ENCODE measurements around the gene CD8A. TPM values are rescaled to one million over a fixed set of nuclear protein-coding genes. Genes with fewer than 3 reads are reported as not detected.

The CD8A gene
- total RNA-seq, 1 experiment from 2014 or later, result not detected

DNA sequence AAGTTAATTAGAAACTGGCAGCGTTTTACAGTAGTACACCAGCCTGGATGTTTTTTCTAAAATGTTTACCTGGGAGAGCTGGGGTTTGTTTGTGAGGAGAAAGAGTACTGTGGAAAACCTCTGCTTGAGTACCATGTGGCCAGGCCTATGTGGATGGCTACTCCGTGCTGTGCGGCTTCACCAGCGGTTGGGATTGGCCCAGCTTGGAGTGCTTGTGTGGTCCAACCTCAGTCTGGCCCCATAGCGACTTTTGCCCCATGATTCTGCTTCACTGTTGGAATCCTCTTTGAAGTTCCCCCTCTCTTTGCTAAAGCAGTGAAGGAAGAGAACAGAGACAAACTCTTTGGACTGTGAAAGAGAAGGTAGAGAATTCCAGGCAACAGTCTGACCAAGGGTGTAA lies 15.9 kb downstream of the CD8A start:
- no peaks in the 10 kb centered on the region for H3K27me3 Mint-ChIP-seq (ENCODE audit: insufficient read depth, unreplicated experiment)
- H3K36me3 Mint-ChIP-seq (ENCODE audit: insufficient read depth, unreplicated experiment), result peaks cover 70% of the 10 kb centered on the region
- TF ChIP-seq, protein P1, sequence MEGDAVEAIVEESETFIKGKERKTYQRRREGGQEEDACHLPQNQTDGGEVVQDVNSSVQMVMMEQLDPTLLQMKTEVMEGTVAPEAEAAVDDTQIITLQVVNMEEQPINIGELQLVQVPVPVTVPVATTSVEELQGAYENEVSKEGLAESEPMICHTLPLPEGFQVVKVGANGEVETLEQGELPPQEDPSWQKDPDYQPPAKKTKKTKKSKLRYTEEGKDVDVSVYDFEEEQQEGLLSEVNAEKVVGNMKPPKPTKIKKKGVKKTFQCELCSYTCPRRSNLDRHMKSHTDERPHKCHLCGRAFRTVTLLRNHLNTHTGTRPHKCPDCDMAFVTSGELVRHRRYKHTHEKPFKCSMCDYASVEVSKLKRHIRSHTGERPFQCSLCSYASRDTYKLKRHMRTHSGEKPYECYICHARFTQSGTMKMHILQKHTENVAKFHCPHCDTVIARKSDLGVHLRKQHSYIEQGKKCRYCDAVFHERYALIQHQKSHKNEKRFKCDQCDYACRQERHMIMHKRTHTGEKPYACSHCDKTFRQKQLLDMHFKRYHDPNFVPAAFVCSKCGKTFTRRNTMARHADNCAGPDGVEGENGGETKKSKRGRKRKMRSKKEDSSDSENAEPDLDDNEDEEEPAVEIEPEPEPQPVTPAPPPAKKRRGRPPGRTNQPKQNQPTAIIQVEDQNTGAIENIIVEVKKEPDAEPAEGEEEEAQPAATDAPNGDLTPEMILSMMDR (IDR thresholded peaks at IDR 0.05; ENCODE audit: unreplicated experiment), result no peak
- ChIA-PET POLR2A (no interaction called here), CTCF (interaction anchor here (1.1 kb wide), 1 partner anchor 10 kb away, joined by 4 read pairs; no protein-coding TSS in a partner anchor)
- TSS peak; percentile 8 for BruUV-seq (replicated peaks)
- no peak overlapping the region for H3K4me3 Mint-ChIP-seq (ENCODE audit: unreplicated experiment)
- intact Hi-C loops (cut with micrococcal nuclease), result no loop called here
- H3K27ac Mint-ChIP-seq (ENCODE audit: low read depth, unreplicated experiment), result no peak overlapping the region
- H3K9me3 Mint-ChIP-seq (ENCODE audit: unreplicated experiment), result no peaks in the 10 kb centered on the region
- no peak for DNase-seq (ENCODE audit: unreplicated experiment)
- no peaks in the 10 kb centered on the region for H3K4me1 Mint-ChIP-seq (ENCODE audit: insufficient read depth, unreplicated experiment)

DNA sequence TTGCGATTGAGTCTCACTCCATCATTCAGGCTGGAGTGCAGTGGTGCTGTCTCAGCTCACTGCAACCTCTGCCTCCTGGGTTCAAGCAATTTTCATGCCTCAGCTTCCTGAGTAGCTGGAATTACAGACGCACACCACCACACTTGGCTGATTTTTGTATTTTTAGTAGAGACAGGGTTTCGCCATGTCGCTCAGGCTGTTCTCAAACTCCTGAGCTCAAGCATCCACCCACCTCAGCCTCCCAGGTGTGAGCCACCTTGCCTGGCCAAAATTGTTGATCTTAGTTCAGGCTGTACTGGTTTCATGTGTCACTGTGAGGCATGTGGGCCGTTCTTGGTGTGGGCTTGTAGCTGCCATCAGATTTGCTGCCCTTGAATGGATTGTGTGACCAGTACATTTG lies 18.1 kb downstream of the CD8A start:
- H3K4me3 Mint-ChIP-seq (ENCODE audit: unreplicated experiment), result no peak overlapping the region
- DNase-seq (ENCODE audit: unreplicated experiment), result no peak
- H3K36me3 Mint-ChIP-seq (ENCODE audit: insufficient read depth, unreplicated experiment), result peaks cover 75% of the 10 kb centered on the region
- BruUV-seq (replicated peaks), result no TSS peak
- intact Hi-C loops (cut with micrococcal nuclease), result no loop called here
- no peaks in the 10 kb centered on the region for H3K4me1 Mint-ChIP-seq (ENCODE audit: insufficient read depth, unreplicated experiment)
- H3K27me3 Mint-ChIP-seq (ENCODE audit: insufficient read depth, unreplicated experiment), result no peaks in the 10 kb centered on the region
- no peaks in the 10 kb centered on the region for H3K9me3 Mint-ChIP-seq (ENCODE audit: unreplicated experiment)
- POLR2A ChIA-PET, result interaction anchor here (0.6 to 1.5 kb wide), 2 partner anchors 10 to 1253 kb away, joined by 4 read pairs; no protein-coding TSS in a partner anchor
- TF ChIP-seq, protein P1 (IDR thresholded peaks at IDR 0.05; ENCODE audit: unreplicated experiment), result no peak
- CTCF ChIA-PET, result interaction anchor here (1.8 kb wide), 1 partner anchor 8 kb away, joined by 8 read pairs; no protein-coding TSS in a partner anchor
- H3K27ac Mint-ChIP-seq (ENCODE audit: low read depth, unreplicated experiment), result no peak overlapping the region

DNA sequence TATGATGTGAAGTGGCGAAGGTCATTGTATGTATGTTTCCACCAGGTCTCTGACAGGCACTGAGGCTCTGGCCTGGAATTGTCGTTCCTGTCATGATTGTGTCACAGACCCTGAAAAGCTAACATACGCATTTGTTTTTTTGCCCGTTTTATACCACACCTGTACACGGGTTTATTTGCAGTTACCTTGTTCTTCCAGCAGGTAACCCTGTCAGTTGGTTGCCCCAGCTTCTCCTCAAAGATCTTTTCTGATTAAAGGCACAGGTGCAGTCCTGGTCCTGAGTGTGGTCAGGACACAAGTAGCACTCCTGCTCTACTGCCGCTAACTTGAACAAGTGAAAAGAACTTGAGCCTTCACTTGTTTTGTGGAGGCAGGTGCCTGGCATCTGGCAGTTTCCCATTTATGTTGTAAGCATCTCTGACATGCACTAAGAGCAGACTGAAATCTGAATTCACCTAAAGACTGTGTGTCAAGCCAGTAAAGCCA lies 19.9 kb downstream of the CD8A start:
- Mint-ChIP-seq H3K9me3 (ENCODE audit: unreplicated experiment) (no peaks in the 10 kb centered on the region), H3K4me1 (ENCODE audit: insufficient read depth, unreplicated experiment) (no peaks in the 10 kb centered on the region), H3K27ac (ENCODE audit: low read depth, unreplicated experiment) (no peak overlapping the region), H3K27me3 (ENCODE audit: insufficient read depth, unreplicated experiment) (no peaks in the 10 kb centered on the region), H3K4me3 (ENCODE audit: unreplicated experiment) (no peak overlapping the region), H3K36me3 (ENCODE audit: insufficient read depth, unreplicated experiment) (peaks cover 80% of the 10 kb centered on the region)
- TF ChIP-seq, protein P1 (IDR thresholded peaks at IDR 0.05; ENCODE audit: unreplicated experiment), result no peak
- DNase-seq (ENCODE audit: unreplicated experiment), result no peak
- CTCF ChIA-PET, result no interaction called here
- no TSS peak for BruUV-seq (replicated peaks)
- POLR2A ChIA-PET, result interaction anchor here (0.6 kb wide), 1 partner anchor 253 kb away, joined by 3 read pairs; no protein-coding TSS in a partner anchor
- intact Hi-C loops (cut with micrococcal nuclease), result no loop called here

DNA sequence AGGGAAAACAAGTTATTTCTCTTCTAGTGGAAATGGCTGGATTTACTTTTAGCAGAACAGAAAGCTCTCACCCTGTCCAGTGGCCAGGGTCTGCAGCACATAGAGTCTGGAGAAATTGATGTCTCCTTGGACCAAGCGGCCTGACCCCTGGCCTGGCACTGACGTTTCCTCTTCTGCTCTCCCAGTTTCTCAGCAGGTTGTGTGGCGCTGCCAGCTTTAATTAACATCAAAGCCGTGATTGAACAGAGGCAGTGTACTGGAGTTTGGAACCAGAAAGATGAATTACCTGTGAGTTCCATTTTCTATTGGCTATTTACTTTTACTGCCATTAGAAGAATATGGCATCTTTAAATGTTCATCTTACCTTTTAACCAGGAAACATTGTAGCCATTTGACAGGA lies 20.9 kb downstream of the CD8A start:
- no TSS peak for BruUV-seq (replicated peaks)
- intact Hi-C loops (cut with micrococcal nuclease), result no loop called here
- ChIA-PET CTCF (no interaction called here), POLR2A (no interaction called here)
- Mint-ChIP-seq H3K27ac (ENCODE audit: low read depth, unreplicated experiment) (no peak overlapping the region), H3K36me3 (ENCODE audit: insufficient read depth, unreplicated experiment) (peaks cover 78% of the 10 kb centered on the region), H3K4me1 (ENCODE audit: insufficient read depth, unreplicated experiment) (no peaks in the 10 kb centered on the region), H3K4me3 (ENCODE audit: unreplicated experiment) (no peak overlapping the region), H3K27me3 (ENCODE audit: insufficient read depth, unreplicated experiment) (no peaks in the 10 kb centered on the region), H3K9me3 (ENCODE audit: unreplicated experiment) (no peaks in the 10 kb centered on the region)
- TF ChIP-seq, protein P1 (IDR thresholded peaks at IDR 0.05; ENCODE audit: unreplicated experiment), result no peak
- DNase-seq (ENCODE audit: unreplicated experiment), result no peak
